GM12873 (cell line): ENCODE measurements around the gene TXNDC5.

ENCODE experiments used
- TF ChIP-seq, protein P1 (sequence below): IDR thresholded peaks from 2 replicates; pipeline ENCODE4 v1.5.1; 2012; ENCODE audit warnings: low read depth, mild to moderate bottlenecking, moderate library complexity, low read length, control low read depth; ENCODE audit not compliant: insufficient read depth; ENCODE audit errors: missing control alignments

Gene TXNDC5

DNA sequence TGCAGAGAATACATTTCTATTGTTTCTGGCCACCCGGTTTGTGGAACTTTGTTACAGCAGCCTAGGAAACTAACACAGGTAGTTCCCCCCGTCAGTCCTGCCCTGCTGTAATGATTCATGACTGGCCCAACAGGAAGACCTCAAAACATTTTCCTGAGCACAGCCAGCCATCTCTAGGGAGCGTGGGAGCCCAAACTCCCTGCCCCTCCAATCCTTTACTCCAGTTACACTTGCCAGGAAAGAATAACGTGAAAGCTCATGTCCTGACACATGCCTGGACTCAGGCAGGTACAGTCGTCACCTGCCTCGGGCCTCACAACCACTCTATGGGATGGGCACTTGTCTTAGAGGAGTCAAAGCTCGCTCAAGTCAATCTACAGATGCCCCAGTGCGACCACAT, 8.4 kb downstream of the TXNDC5 start:
- TF ChIP-seq, protein P1, sequence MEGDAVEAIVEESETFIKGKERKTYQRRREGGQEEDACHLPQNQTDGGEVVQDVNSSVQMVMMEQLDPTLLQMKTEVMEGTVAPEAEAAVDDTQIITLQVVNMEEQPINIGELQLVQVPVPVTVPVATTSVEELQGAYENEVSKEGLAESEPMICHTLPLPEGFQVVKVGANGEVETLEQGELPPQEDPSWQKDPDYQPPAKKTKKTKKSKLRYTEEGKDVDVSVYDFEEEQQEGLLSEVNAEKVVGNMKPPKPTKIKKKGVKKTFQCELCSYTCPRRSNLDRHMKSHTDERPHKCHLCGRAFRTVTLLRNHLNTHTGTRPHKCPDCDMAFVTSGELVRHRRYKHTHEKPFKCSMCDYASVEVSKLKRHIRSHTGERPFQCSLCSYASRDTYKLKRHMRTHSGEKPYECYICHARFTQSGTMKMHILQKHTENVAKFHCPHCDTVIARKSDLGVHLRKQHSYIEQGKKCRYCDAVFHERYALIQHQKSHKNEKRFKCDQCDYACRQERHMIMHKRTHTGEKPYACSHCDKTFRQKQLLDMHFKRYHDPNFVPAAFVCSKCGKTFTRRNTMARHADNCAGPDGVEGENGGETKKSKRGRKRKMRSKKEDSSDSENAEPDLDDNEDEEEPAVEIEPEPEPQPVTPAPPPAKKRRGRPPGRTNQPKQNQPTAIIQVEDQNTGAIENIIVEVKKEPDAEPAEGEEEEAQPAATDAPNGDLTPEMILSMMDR, result no peak

GRCh38 chr6:7901780-7902179, 8.8 kb downstream of the TXNDC5 start:
- TF ChIP-seq, protein P1, result no peak

GRCh38 chr6:7901056-7901455, 9.5 kb downstream of the TXNDC5 start:
- TF ChIP-seq, protein P1, result no peak

DNA sequence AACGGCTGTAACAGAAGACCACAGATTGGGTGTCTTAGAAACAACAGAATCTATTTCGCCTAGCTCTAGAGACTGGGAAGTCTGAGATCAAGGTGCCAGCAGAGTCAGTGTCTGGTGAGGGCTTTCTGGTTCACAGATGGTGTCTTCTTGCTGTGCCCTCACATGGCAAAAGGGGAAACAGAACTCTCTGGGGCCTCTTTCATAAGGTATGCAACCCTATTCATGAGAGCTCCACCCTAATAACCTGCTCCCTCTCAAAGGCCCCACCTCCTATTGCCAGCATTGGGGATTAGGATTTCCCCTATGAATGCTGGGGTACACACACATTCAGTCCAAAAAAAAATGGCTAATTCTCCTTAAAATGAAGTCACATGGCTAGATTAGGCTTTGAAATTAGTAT, 10.0 kb downstream of the TXNDC5 start:
- TF ChIP-seq, protein P1, result no peak

GRCh38 chr6:7899889-7900213, 10.7 kb downstream of the TXNDC5 start:
- TF ChIP-seq, protein P1, result no peak

DNA sequence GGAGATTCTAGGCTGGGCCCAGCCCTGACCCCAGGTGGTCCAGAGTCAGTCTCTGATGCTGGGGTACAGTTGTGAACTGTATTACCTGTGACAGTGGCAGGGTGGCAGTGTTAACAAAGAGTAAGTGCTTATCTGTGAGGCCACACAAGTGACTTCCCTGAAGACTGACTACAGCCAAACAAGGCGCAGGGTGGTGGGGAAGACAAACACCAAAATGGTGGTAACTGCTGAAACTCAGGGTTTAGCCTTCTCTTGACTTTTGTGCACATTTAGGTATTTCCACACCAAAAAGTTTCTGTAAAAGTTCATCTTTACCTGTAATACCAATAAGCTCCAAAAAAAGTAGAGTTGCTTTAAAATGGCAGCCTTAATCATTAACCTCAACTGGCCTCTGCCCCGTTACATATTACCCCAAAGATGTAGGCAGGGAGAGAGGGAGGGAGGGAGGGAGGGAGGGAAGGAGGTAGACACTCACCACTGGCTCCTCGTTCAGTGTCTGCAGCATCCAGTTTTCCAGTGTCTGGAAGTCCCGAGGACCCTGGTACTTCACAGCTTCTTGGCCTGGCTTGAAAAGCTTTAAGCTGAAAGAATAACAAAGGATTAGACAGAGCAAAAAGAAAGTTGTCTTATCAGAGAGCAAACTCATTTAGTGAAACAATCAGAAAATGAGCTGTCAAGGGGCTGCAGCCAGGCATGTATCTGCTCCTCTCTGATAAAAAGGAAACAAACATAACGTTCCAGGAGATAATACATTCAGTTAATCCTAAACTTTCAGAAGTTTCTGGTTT, 11.3 kb downstream of the TXNDC5 start:
- TF ChIP-seq, protein P1, result peak; percentile 43

DNA sequence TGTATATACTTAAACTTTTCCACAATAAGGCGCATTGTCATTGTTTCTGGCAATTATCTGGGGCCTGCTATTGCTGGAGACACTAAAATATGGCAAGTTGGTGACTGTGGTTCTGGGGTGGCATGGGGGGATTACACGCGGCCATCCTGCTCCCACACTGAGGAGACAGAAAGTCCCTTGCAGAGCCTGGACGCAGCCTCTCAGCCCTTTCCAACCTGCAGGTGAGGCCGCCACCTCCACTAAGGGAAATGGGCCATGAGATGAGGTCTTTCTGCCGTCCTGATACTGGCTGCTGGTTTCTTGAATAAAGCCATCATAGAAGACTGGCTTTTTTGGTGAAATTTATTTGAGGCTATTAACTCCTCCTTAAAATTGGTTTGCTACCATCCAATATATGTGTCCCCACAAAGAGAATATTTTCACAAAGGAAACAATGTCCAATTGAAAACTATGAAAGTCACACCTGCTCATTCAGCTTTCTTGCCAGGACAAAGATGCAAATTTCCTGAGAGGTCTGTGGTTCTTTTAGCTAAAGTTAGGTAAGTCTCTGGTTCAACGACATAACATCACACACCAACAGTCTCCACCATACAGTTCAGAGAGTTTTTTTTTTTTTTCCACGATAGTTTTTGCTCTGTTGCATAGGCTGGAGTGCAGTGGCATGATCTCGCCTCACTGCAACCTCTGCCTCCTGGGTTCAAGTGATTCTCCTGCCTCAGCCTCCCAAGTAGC, 13.0 kb downstream of the TXNDC5 start:
- TF ChIP-seq, protein P1, result no peak
